ENCODE data around the gene SLC24A1.

Gene SLC24A1

GRCh38 chr15:65651042-65651322 lies 29.2 kb downstream of the SLC24A1 start:
- H2AK5ac ChIP-seq (ENCODE audit: low read depth, low read length), result no peak overlapping the region
- H3K9ac ChIP-seq (ENCODE audit: low read depth, low read length, poor library complexity), result no peak overlapping the region
- H3K14ac ChIP-seq (ENCODE audit: low read length), result no peak overlapping the region
- H3K18ac ChIP-seq (ENCODE audit: low read length), result no peak overlapping the region
- H3K23ac ChIP-seq (ENCODE audit: low read depth, low read length, poor library complexity), result no peak overlapping the region
- no peaks in the 10 kb centered on the region for H3K27me3 ChIP-seq (ENCODE audit: control insufficient read depth in 3 of 3, insufficient read depth in 3 of 3, low read depth in 1 of 3, low read length in 3 of 3)
- no peak overlapping the region for H2BK12ac ChIP-seq (ENCODE audit: low read length)
- H3K4me2 ChIP-seq (ENCODE audit: insufficient read depth, low read length, poor library complexity, severe bottlenecking), result no peak overlapping the region
- peaks cover 0 to 3% of the 10 kb centered on the region in 2 donors for H3K4me1 ChIP-seq (ENCODE audit: control insufficient read depth in 2 of 2, insufficient read depth in 1 of 2, low read depth in 1 of 2, low read length in 2 of 2)
- no peaks in the 10 kb centered on the region for H3K9me3 ChIP-seq (replicated peaks in 1 of 2; ENCODE audit: control insufficient read depth in 2 of 2, insufficient read depth in 1 of 2, low read depth in 1 of 2, low read length in 2 of 2)
- H3K27ac ChIP-seq (replicated peaks; ENCODE audit: low read length), result no peak overlapping the region
- peaks cover 0 to 14% of the 10 kb centered on the region in 2 donors for H3K36me3 ChIP-seq (replicated peaks in 1 of 2; ENCODE audit: control insufficient read depth in 2 of 2, insufficient read depth in 2 of 2, low read length in 2 of 2)
- no peak overlapping the region for H2BK15ac ChIP-seq (ENCODE audit: low read length)
- no peak for DNase-seq (ENCODE audit: low spot score)
- no CpG with 5 or more reads among the region's 1 CpG for WGBS, 2 donors (ENCODE audit: extremely low coverage in 2 of 2, insufficient read length in 2 of 2, insufficient replicate concordance in 1 of 2)
- H3K79me1 ChIP-seq (ENCODE audit: low read depth, low read length), result no peaks in the 10 kb centered on the region
- no peak overlapping the region for H4K91ac ChIP-seq (ENCODE audit: low read depth, low read length, poor library complexity)
- no peak overlapping the region for H3K4ac ChIP-seq (ENCODE audit: low read length)
- no peak overlapping the region for H2BK120ac ChIP-seq (ENCODE audit: low read depth, low read length)
- no peak overlapping the region for H3K4me3 ChIP-seq (ENCODE audit: low read length in 2 of 2)
- no peak overlapping the region for H4K8ac ChIP-seq (ENCODE audit: low read depth, low read length)
- no peak overlapping the region for H2BK5ac ChIP-seq (ENCODE audit: low read length)
- H2AFZ ChIP-seq (ENCODE audit: low read length), result no peak overlapping the region

- Histone ChIP-seq H3K9ac (ENCODE audit: low read depth, low read length, poor library complexity) (no peak overlapping the region), H3K9me3 (replicated peaks in 1 of 2; ENCODE audit: control insufficient read depth in 2 of 2, insufficient read depth in 1 of 2, low read depth in 1 of 2, low read length in 2 of 2) (no peaks in the 10 kb centered on the region), H3K4ac (ENCODE audit: low read length) (no peak overlapping the region), H3K18ac (ENCODE audit: low read length) (no peak overlapping the region), H3K4me1 (ENCODE audit: control insufficient read depth in 2 of 2, insufficient read depth in 1 of 2, low read depth in 1 of 2, low read length in 2 of 2) (peaks cover 0 to 3% of the 10 kb centered on the region in 2 donors), H2AK5ac (ENCODE audit: low read depth, low read length) (no peak overlapping the region), H4K91ac (ENCODE audit: low read depth, low read length, poor library complexity) (no peak overlapping the region), H2BK15ac (ENCODE audit: low read length) (no peak overlapping the region), H3K14ac (ENCODE audit: low read length) (no peak overlapping the region), H3K27me3 (ENCODE audit: control insufficient read depth in 3 of 3, insufficient read depth in 3 of 3, low read depth in 1 of 3, low read length in 3 of 3) (no peaks in the 10 kb centered on the region), H2AFZ (ENCODE audit: low read length) (no peak overlapping the region), H3K79me1 (ENCODE audit: low read depth, low read length) (no peaks in the 10 kb centered on the region), H2BK5ac (ENCODE audit: low read length) (no peak overlapping the region), H3K23ac (ENCODE audit: low read depth, low read length, poor library complexity) (no peak overlapping the region), H4K8ac (ENCODE audit: low read depth, low read length) (no peak overlapping the region), H2BK12ac (ENCODE audit: low read length) (no peak overlapping the region), H2BK120ac (ENCODE audit: low read depth, low read length) (no peak overlapping the region), H3K36me3 (replicated peaks in 1 of 2; ENCODE audit: control insufficient read depth in 2 of 2, insufficient read depth in 2 of 2, low read length in 2 of 2) (peaks cover 0 to 14% of the 10 kb centered on the region in 2 donors), H3K4me3 (ENCODE audit: low read length in 2 of 2) (peak overlapping the region in 1 of 2 donors; percentile 26), H3K4me2 (ENCODE audit: insufficient read depth, low read length, poor library complexity, severe bottlenecking) (no peak overlapping the region), H3K27ac (replicated peaks; ENCODE audit: low read length) (no peak overlapping the region)
- WGBS, 2 donors (ENCODE audit: extremely low coverage in 2 of 2, insufficient read length in 2 of 2, insufficient replicate concordance in 1 of 2), result no CpG with 5 or more reads among the region's 11 CpGs
- no peak for DNase-seq (ENCODE audit: low spot score)
Measured at GRCh38 chr15:65651831-65652749, 30.4 kb downstream of the SLC24A1 start.

- H4K8ac ChIP-seq (ENCODE audit: low read depth, low read length), result no peak overlapping the region
- H3K4ac ChIP-seq (ENCODE audit: low read length), result no peak overlapping the region
- no peak overlapping the region for H2AK5ac ChIP-seq (ENCODE audit: low read depth, low read length)
- H3K18ac ChIP-seq (ENCODE audit: low read length), result no peak overlapping the region
- no peak for DNase-seq (ENCODE audit: low spot score)
- no peak overlapping the region for H2BK12ac ChIP-seq (ENCODE audit: low read length)
- H3K23ac ChIP-seq (ENCODE audit: low read depth, low read length, poor library complexity), result no peak overlapping the region
- H3K9me3 ChIP-seq (replicated peaks in 1 of 2; ENCODE audit: control insufficient read depth in 2 of 2, insufficient read depth in 1 of 2, low read depth in 1 of 2, low read length in 2 of 2), result no peaks in the 10 kb centered on the region
- H3K4me1 ChIP-seq (ENCODE audit: control insufficient read depth in 2 of 2, insufficient read depth in 1 of 2, low read depth in 1 of 2, low read length in 2 of 2), result peaks cover 0 to 3% of the 10 kb centered on the region in 2 donors
- no peak overlapping the region for H3K27ac ChIP-seq (replicated peaks; ENCODE audit: low read length)
- no peak overlapping the region for H2BK120ac ChIP-seq (ENCODE audit: low read depth, low read length)
- no peak overlapping the region for H2BK15ac ChIP-seq (ENCODE audit: low read length)
- no peak overlapping the region for H3K14ac ChIP-seq (ENCODE audit: low read length)
- H3K4me3 ChIP-seq (ENCODE audit: low read length in 2 of 2), result no peak overlapping the region
- no peak overlapping the region for H2AFZ ChIP-seq (ENCODE audit: low read length)
- no peaks in the 10 kb centered on the region for H3K79me1 ChIP-seq (ENCODE audit: low read depth, low read length)
- H3K27me3 ChIP-seq (ENCODE audit: control insufficient read depth in 3 of 3, insufficient read depth in 3 of 3, low read depth in 1 of 3, low read length in 3 of 3), result no peaks in the 10 kb centered on the region
- H3K36me3 ChIP-seq (replicated peaks in 1 of 2; ENCODE audit: control insufficient read depth in 2 of 2, insufficient read depth in 2 of 2, low read length in 2 of 2), result peaks cover 0 to 14% of the 10 kb centered on the region in 2 donors
- H4K91ac ChIP-seq (ENCODE audit: low read depth, low read length, poor library complexity), result no peak overlapping the region
- no peak overlapping the region for H3K4me2 ChIP-seq (ENCODE audit: insufficient read depth, low read length, poor library complexity, severe bottlenecking)
- H3K9ac ChIP-seq (ENCODE audit: low read depth, low read length, poor library complexity), result no peak overlapping the region
- H2BK5ac ChIP-seq (ENCODE audit: low read length), result no peak overlapping the region
Measured at GRCh38 chr15:65653341-65653740, 31.6 kb downstream of the SLC24A1 start.

GRCh38 chr15:65653801-65654521 lies 32.2 kb downstream of the SLC24A1 start:
- Histone ChIP-seq H3K9me3 (replicated peaks in 1 of 2; ENCODE audit: control insufficient read depth in 2 of 2, insufficient read depth in 1 of 2, low read depth in 1 of 2, low read length in 2 of 2) (no peaks in the 10 kb centered on the region), H2BK15ac (ENCODE audit: low read length) (no peak overlapping the region), H3K18ac (ENCODE audit: low read length) (no peak overlapping the region), H3K14ac (ENCODE audit: low read length) (no peak overlapping the region), H3K27me3 (ENCODE audit: control insufficient read depth in 3 of 3, insufficient read depth in 3 of 3, low read depth in 1 of 3, low read length in 3 of 3) (no peaks in the 10 kb centered on the region), H3K27ac (replicated peaks; ENCODE audit: low read length) (no peak overlapping the region), H3K4me2 (ENCODE audit: insufficient read depth, low read length, poor library complexity, severe bottlenecking) (no peak overlapping the region), H3K4me3 (ENCODE audit: low read length in 2 of 2) (no peak overlapping the region), H4K8ac (ENCODE audit: low read depth, low read length) (no peak overlapping the region), H2BK120ac (ENCODE audit: low read depth, low read length) (no peak overlapping the region), H3K79me1 (ENCODE audit: low read depth, low read length) (no peaks in the 10 kb centered on the region), H2AFZ (ENCODE audit: low read length) (no peak overlapping the region), H3K4me1 (ENCODE audit: control insufficient read depth in 2 of 2, insufficient read depth in 1 of 2, low read depth in 1 of 2, low read length in 2 of 2) (peaks cover 0 to 3% of the 10 kb centered on the region in 2 donors), H3K23ac (ENCODE audit: low read depth, low read length, poor library complexity) (no peak overlapping the region), H2AK5ac (ENCODE audit: low read depth, low read length) (no peak overlapping the region), H3K4ac (ENCODE audit: low read length) (no peak overlapping the region), H4K91ac (ENCODE audit: low read depth, low read length, poor library complexity) (no peak overlapping the region), H2BK12ac (ENCODE audit: low read length) (no peak overlapping the region), H2BK5ac (ENCODE audit: low read length) (no peak overlapping the region), H3K36me3 (replicated peaks in 1 of 2; ENCODE audit: control insufficient read depth in 2 of 2, insufficient read depth in 2 of 2, low read length in 2 of 2) (peaks cover 0 to 14% of the 10 kb centered on the region in 2 donors), H3K9ac (ENCODE audit: low read depth, low read length, poor library complexity) (no peak overlapping the region)
- no CpG with 5 or more reads among the region's 5 CpGs for WGBS, 2 donors (ENCODE audit: extremely low coverage in 2 of 2, insufficient read length in 2 of 2, insufficient replicate concordance in 1 of 2)
- DNase-seq (ENCODE audit: low spot score), result no peak

Measured in neuronal stem cell (in vitro differentiated cells).